GM21528 (cell line): ENCODE data around the gene BUB1B.

Source experiments
- ATAC-seq: cut with Tn5 transposase; IDR thresholded peaks from one replicate; pipeline ENCODE4 v1.9.1; 2021; ENCODE audit warnings: mild to moderate bottlenecking, moderate library complexity; ENCODE audit not compliant: unreplicated experiment, low FRiP score

BUB1B gene

DNA sequence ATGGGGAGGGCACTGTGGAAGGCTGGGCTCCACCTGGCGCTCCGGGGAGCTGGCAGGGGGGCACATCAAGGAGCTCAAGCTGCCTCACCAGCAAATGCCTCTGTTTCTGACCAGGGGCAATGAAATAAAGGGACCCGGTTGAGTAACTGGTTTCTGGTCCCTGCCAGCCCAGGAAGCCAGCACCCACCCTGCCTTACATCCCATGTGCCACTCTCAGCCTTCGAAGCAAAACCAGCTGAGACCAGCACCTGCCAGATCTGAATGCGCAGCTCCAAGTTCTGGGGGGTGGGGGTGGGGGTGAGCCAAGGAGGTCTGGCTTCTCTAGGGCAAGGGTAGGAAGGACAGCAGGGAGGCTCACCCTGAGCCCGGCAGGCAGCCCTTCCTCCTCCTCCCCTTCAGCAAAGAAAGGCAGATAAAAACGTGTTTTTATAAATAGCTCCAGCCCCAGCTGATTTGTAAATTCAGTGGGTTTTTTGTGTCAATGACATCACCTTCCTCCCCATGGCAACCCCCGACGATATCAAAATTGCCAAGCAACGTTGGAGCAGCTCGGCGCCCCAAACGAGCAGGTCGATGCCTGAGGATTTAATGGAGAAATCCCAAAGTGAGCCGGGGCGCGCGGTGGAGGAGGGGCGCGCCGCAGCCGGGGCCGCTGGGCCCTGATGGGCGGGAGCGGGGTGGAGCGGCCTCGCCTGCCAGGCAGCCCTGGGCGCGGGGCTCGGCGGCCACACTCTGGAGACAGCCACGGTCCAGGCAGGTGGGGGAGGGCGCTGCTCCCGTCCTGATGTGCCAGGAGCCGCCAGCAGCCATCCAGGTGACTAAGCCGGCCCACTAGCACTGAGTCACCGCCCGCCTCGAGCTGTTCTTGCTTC is 77.9 kb downstream of the BUB1B start, which contains the start of gene PAK6:
PAK6 (plus strand) TSS at position 532 of the 872 bp plus-strand sequence. CDS start 25,723 bp downstream, outside the sequence.
- no peak for ATAC-seq

DNA sequence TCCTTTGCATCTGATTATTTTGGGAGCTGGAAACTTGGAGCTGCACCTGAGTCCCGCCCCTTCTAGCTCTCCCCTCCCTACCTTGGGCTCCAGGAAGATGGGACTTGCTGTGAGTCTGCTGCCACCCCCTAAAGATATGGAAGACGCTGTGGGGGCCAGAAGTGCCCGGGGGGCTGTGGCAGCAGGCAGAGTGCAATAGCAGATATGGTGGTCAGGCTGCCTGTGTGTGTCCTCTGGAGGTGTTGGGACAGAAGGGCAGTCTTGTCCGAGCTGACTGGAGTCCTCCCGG is 78.5 kb downstream of the BUB1B start:
- no peak for ATAC-seq

DNA sequence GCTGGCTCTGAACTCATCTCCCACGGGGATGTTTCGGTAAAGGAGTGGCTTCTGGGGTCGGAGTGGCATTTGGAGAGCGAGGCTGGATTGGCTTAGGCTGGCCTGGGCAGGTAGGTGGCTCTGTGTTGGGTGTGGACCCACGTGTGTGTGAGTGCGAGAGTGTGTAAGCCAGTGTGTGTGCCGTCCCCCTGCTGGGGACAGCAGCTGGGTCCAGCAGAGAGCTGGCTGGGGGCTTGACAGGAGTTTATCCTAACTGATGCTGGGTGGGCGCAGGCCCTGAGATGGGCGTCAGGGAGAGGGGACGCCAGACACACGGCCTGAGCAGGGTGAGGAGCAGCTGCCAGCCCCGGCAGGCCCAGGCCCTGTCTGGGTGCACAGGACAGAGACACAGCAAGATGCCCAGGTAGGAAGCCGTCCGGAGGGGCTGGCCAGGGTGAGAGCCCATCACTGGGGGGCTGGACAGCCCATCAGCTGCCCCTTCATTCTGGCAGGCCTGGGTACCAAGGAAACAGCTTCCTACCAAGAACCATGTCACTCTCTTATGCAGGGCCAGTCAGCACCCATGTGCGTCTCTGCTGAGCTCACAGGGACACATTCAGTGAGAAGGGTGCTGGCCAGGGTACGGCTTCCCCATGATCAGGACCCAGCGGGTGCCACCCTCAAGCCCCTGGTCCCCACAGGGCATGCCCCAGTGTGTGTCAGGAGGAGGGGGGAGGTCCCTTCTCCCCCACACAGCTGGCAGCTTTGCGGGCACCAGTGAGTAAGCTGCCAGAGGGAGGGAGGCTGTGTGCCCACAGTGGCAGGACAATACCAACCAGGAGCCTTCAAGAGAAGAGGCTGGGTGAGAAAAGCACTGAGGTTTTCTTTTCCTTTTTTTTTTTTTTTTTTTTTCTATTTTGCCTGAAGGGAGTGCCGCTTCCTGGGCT is 79.1 kb downstream of the BUB1B start:
- no peak for ATAC-seq

DNA sequence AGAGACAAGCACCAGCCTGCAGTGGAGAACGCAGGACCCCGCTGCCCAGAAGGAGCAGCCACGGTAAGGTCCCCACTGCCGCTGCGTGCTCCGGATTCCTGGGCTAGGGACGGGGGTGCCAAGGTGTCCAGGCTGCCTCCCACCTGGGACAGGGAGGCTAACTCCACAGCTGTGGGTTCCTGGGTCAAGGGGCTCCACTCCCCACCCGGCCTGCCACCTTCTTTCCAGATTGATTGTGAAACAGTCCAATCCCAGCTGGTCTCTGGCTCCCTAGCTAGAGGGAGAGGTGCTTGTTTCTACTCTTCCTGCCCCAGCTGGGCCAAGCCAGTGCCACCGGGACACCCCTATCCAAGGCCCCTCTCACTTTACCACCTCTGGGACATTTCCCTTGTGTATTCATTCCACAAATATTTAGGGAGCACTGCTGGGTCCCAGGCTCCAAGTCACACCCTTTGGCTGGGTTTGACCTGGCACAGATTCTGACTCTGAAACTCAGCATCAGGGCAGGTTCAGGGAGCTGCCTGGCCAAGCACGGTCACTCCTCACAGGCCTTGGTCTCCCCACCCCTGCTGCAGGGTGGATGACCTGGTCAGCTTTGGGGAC is 79.9 kb downstream of the BUB1B start:
- no peak for ATAC-seq

DNA sequence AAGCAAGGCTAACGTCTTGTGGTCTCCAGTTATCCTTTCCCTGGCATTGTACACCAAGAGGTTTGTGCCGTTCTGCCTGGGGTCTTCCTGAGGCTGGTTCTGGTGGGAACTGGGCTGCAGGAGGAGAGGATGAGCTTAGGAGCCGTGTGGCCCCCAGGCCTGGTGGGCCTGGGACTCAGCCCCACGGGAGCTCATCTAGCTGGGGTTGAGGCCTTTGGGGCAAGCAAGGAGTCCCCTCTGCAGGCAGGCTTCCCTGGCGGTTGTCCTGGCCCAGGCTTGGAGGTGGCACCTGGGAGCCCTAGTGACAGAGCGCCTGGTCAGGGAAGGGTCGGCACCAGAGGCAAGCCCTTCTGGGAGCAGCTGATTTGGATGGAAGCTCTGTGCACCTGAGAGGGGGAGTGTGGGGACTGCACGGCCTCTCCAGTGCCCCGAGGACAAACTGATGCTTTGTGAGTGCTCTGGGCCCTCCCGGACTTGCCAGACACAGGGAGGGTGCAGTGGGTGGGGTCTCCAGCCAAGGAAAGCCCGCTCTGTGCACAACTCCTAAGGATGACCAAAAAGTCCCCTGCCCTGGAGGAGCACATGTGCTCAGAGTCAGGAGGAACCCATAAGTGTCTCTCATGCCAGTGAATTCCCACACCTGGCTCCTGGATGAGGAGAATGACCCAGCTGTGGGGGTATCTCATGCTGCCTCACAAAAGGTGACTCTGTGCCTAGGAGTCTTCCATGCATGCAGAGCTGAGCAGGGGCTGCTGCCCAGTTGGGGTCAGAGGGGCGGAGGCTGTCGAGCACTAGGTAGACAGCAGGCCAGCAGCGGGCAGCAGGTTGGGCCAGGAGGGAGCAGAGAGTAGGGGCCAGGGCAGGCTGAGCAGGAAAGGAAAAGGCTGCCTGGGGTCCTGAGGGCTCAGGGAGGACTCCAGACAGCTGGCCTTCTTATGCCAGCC is 80.7 kb downstream of the BUB1B start:
- ATAC-seq, result no peak

DNA sequence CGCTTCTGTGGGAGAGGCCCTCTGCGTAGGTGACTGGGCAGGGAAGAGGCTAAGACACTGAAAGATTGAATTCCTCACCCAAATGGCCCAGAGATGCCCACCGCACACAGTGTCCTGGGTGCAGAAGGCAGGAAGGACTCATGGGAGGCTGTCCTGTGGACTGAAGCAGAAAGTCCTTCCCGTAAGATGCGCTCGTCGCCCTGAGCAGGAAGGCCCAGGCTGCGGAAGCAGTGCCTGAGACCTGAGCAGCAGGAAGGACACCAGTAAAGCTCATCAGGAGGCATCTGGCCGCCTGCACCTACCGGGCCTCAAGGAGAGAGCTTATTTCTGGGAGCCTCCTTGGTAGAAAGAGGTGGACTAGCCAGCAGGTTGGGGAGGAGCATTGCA is 81.3 kb downstream of the BUB1B start:
- ATAC-seq, result no peak

DNA sequence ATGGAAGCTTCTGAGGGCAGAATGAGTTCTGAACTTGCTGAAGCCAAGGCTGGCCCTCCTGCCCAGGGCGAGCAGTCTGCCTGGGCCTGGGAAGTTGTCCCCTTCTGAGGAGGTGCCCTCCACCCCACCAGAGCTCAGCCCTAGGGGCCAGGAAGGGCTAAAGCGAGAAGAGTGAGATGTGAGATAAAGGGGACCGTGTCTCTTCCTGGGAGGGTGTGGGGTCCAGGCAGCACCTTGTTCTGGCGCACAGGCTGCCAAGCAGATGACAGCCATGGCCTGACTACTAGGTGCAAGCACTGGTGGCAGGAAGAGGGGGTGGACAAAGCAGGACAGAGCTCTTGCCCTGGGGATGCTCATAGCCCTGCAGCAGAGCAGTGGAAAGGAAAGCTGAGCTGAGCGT is 81.7 kb downstream of the BUB1B start:
- ATAC-seq, result no peak

DNA sequence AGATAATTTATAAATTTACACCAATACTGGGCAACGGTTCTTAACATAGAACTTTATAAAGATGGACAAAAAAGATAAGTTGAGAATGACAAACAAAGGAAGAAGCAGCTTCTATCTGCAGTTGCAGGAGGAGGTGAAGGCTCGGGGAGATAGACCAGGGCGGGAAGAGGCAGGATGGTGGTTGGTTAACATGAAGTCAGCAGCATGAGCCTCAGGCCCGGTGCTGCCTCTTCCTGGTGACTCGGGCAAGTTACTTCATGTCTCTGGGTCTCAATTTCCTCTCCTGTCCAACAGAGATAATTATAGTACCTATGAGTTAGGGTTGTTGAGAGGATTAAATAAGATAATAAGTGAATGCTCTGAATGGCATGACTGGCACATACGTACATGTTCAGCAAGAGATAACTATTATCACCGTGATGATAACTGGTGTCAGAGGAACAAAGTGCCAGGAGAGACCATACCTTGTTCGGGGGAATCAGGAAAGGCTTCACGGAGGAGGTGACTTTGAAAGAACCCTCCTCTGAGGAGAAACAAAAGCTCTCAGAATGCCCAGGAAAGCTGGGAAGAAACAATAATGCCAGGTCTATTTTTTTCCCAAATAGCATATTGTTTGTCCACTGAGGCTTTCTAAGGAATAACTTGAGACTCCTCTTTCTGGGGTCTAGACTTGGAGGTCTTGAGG is 82.4 kb downstream of the BUB1B start:
- ATAC-seq, result no peak

DNA sequence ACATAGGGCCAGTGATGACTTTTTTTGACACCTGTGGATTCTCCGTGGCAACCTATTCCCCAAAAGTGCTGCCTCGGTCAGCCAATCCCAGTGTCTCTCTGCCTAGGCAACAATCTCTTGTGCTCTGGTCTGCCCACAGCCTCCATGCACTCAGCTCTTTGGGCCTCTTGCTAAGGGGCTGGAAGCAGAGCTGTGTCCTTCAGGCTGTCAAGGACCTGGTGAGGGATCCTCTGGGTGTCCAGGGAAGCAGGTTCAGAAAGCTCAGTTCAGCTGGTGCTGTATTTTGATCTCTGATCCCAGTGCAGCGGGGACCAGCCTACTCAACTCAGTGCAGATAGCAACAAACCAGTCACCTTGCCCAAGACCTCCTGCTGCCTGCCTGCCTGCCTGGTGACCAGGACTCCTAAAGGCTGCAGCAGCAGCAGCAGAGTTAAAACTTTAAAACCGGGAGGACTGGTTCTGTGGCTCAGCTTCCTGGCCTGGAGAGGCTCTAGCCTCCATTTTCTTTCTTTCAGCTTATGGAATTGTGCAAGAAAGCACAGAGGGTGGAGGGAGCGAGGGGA is 84.2 kb downstream of the BUB1B start:
- no peak for ATAC-seq

DNA sequence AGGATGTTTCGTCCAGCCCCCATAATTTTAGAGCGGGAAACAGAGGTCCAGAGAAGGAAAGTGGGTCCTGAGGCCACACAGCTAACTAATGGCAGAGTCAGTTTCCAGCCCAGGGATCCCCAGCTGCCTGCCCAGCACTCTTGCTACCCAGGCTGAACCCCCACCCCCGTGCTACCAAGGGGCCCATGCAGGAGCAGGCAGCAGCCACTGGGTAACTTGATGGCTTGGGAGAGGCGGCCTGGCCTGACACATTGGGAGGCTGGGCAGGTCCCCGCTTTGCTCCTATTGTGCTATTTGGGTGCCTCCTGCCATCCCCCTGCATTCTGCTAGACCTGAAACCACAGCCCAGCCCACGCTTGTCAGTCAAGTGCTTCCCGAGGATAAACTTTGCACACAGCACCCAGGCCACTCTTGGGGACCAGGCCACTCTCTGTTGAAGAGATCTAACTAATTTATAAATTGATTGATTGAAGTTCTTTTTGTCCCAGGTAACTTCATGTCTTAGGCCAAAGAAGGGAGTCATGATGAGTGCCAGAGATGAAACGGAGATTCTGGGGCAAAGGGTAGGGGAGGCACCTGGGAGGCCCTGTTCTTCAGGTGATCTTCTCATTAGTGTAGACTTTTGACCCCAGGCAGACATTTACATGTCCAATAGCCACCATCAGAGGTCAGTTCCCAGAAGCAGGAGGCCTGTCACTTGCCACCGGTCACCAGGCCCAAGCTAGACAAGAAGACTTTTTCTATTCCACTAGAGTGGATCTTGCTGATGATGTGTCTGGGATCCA is 85.0 kb downstream of the BUB1B start:
- ATAC-seq, result no peak

DNA sequence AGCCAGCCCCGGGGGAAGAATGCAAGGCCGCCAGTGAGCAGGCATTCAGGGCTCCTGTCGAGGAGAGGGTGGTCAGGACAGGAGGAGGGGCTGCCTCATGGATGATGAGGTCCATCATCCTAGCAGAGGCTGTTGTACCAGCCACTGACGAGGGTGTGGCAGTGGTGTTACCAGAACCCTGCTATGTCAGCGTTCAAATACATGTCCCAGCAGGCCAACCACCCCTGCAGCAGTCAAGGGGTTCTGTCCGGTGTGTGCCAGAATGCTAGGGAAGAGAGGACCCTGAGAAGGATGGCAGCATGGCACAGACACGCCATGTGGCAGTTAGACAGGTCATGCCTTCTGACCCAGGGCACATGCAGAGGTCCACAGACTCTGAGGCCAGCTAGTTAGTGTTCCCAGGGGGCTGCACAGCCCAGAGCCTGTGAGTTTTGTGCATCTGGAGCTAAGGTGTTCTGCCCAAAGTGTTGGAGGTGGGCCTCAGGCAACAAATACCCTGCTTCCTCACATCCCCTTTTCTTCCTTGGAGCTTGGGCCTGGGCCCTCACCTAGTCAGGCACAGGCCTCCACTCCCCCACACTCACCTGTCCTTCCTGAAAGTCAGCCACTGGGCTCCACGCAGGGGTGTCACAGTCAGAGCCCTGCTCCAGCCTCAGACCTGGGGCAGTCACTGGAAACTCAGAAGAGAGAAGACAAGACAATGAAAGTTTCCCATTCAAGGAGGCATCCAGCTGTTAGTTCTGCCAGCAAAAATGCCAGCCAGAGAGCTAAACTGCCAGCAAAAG is 85.8 kb downstream of the BUB1B start:
- ATAC-seq, result no peak

DNA sequence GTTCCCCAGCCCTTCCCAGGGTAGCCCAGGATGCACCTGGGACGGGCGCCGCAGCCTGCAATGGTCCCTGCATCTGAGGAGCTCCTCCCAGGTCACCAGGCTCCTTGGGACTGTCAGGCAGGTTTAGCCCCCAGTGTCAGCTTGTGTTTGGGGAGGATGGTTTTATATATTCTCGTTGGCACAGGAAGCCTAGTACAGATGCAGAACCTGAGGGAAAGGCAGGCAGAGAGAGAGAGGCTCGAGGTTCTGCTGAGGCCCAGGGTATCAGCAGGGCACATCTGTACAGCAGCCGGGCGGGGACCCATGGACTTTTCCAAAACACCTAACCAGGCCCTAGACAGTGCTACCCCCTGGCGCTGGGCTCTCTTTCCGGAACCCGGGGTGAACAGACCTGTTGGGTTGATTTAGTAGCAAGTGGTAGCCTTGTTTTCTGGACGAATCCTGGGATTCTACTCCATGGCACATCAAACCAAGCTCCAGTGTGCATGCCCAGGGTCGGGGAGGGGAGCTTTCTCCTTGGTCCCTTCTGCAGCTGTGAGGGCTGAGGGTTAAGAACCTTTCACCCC is 86.6 kb downstream of the BUB1B start:
- ATAC-seq, result no peak

DNA sequence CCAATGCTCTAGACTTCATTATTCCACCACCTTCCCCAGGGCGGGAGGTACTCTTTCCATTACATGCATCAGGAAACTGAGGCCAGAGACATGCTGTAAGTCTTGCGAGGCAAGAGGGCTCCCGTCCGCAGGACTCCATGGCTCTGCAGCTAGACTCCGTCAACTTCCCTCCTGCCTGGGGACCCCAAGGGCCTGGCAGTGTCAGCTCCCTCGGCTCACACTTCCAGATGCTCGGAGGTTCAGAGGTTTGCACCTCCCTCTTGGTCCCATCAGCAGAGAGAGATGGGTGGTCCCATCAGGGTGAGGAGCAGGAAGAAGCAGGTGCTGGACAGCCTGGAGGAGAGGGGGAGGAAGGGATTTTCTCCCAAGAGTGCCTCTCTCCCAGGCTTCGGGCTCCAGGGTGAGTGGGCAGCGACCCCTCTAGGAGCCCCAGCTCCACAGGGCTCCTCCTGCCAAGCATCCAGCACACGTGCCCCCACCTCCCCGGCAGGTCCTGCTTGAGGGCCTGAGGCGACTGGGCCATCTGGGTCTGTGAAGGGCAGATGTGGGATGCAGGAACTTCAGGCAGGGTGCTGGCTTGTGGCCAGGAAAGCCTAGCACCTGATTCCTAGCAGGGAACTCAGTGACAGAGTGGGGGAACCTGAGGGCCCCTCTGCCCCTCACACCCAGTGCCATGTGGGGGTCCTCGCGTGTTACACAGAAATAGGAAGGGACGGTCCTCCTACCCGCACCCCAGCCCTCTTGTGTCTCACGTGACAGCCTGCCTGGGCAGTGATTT is 87.3 kb downstream of the BUB1B start:
- ATAC-seq, result no peak

DNA sequence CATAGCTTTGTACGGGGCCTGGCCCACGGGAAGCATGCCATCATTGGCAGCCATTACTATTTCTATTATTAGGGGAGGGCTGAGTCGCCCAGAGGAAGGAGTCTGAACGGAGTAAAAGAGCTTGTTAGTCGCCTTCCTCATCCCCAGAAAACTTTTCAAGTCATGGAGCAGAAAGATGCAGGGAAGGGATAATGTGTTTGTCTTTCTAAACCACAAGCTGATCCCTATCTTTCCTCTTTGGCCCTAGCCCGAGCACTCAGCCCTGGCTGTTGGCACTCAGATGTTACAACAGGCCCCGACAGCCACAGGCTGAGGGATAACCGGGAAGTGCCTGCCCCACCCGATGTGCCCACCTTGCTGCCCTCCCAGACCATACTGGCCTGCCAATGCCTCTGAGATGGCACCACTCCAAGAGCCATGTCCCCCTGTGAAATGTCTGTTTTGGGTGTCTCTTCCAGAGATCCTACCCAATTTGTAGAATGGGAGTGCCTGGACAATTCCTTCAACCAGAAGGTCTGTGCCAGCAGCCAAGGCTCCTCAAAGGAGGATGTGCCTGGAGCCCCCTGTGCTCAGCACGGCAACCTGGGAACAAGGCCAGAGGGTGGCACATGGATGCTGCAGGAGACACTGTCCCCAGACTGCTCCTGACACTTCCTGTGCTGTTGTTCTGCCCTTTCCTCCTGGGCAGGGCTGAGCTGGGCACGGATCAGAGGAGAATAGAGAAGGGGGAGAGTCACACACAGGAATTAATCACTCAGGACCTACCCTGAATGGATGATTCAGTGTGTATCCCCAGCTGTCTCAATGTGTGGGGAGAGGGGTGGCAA is 88.8 kb downstream of the BUB1B start:
- ATAC-seq, result no peak

DNA sequence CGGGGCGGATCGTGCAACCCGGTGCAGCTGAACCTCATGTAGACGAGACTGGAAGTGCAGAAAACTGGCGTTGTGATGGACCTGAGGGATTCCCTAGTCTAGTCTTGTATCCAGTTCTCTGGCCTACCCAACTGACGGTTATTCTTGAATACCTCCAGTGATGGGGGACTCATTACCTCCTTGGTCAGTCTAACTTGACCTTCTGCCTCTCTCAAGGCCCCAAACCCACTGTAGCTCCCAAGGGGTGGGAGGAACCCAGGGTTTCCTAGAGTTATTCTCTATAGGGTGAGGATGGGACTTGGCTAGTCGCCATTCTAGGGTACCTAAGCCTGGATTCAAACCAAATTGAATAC is 89.4 kb downstream of the BUB1B start:
- no peak for ATAC-seq
